ENCODE measurements around the gene CDKAL1. TPM values are rescaled to one million over a fixed set of nuclear protein-coding genes. Genes with fewer than 3 reads are reported as not detected.

CDKAL1 gene
- total and polyA plus RNA-seq, 4 donors = 2.0 to 12.9 (median 6.7) TPM

DNA sequence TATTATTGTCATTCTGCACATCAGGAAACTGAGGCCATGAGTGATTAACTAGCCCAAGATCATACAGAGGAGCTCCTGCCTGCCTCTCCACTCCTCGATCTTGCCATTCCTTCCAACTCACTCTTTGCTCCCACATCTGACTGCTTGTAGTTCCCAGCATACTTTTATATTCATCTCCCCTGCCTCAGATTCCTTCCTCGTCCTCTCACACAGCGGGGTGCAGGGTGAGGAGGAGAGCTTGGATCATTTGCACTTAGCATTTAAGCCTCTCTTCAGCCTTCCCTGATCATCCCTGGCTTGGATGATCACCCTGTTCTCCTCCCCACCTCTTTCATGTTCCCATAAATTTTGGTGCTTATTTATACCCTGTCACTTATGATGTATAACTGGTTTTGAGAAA is 544.2 kb downstream of the CDKAL1 start:
- 98% methylated on average over 3 of the region's 3 CpGs for WGBS
- no peak for DNase-seq (ENCODE audit: low spot score)
- Histone ChIP-seq H3K36me3 (ENCODE audit: control insufficient read depth in 4 of 4, insufficient read depth in 3 of 4, low read depth in 1 of 4, low read length in 3 of 4) (peaks cover 0 to 3% (median 0%) of the 10 kb centered on the region in 4 donors), H3K9me3 (ENCODE audit: control insufficient read depth in 4 of 4, low read length in 3 of 4) (no peaks in the 10 kb centered on the region), H3K9ac (ENCODE audit: low read depth in 1 of 2, low read length in 2 of 2) (no peak overlapping the region), H3K4me1 (ENCODE audit: control insufficient read depth in 4 of 4, insufficient read depth in 4 of 4, low read length in 3 of 4) (no peaks in the 10 kb centered on the region), H3K27me3 (ENCODE audit: control insufficient read depth in 4 of 4, insufficient read depth in 4 of 4, low read length in 3 of 4) (no peaks in the 10 kb centered on the region), H3K27ac (ENCODE audit: low read depth in 1 of 2, low read length in 2 of 2) (no peak overlapping the region), H3K4me3 (ENCODE audit: low read depth in 1 of 3, low read length in 3 of 3) (no peak overlapping the region)
- TF ChIP-seq, protein P1, sequence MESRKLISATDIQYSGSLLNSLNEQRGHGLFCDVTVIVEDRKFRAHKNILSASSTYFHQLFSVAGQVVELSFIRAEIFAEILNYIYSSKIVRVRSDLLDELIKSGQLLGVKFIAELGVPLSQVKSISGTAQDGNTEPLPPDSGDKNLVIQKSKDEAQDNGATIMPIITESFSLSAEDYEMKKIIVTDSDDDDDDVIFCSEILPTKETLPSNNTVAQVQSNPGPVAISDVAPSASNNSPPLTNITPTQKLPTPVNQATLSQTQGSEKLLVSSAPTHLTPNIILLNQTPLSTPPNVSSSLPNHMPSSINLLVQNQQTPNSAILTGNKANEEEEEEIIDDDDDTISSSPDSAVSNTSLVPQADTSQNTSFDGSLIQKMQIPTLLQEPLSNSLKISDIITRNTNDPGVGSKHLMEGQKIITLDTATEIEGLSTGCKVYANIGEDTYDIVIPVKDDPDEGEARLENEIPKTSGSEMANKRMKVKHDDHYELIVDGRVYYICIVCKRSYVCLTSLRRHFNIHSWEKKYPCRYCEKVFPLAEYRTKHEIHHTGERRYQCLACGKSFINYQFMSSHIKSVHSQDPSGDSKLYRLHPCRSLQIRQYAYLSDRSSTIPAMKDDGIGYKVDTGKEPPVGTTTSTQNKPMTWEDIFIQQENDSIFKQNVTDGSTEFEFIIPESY (IDR thresholded peaks at IDR 0.05) = no peak
- no peak for TF ChIP-seq YY1 (IDR thresholded peaks at IDR 0.05)
- TF ChIP-seq TAF1 (conservative IDR thresholded peaks at IDR 0.05) = no peak
- TF ChIP-seq, protein P2, sequence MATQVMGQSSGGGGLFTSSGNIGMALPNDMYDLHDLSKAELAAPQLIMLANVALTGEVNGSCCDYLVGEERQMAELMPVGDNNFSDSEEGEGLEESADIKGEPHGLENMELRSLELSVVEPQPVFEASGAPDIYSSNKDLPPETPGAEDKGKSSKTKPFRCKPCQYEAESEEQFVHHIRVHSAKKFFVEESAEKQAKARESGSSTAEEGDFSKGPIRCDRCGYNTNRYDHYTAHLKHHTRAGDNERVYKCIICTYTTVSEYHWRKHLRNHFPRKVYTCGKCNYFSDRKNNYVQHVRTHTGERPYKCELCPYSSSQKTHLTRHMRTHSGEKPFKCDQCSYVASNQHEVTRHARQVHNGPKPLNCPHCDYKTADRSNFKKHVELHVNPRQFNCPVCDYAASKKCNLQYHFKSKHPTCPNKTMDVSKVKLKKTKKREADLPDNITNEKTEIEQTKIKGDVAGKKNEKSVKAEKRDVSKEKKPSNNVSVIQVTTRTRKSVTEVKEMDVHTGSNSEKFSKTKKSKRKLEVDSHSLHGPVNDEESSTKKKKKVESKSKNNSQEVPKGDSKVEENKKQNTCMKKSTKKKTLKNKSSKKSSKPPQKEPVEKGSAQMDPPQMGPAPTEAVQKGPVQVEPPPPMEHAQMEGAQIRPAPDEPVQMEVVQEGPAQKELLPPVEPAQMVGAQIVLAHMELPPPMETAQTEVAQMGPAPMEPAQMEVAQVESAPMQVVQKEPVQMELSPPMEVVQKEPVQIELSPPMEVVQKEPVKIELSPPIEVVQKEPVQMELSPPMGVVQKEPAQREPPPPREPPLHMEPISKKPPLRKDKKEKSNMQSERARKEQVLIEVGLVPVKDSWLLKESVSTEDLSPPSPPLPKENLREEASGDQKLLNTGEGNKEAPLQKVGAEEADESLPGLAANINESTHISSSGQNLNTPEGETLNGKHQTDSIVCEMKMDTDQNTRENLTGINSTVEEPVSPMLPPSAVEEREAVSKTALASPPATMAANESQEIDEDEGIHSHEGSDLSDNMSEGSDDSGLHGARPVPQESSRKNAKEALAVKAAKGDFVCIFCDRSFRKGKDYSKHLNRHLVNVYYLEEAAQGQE (IDR thresholded peaks at IDR 0.05) = no peak
- TF ChIP-seq FOXA2 (IDR thresholded peaks at IDR 0.05) = no peak
- no peak for TF ChIP-seq HNF4G (IDR thresholded peaks at IDR 0.05)
- TF ChIP-seq EGR1 (IDR thresholded peaks at IDR 0.05; ENCODE audit: low read depth in 2 of 2) = no peak

DNA sequence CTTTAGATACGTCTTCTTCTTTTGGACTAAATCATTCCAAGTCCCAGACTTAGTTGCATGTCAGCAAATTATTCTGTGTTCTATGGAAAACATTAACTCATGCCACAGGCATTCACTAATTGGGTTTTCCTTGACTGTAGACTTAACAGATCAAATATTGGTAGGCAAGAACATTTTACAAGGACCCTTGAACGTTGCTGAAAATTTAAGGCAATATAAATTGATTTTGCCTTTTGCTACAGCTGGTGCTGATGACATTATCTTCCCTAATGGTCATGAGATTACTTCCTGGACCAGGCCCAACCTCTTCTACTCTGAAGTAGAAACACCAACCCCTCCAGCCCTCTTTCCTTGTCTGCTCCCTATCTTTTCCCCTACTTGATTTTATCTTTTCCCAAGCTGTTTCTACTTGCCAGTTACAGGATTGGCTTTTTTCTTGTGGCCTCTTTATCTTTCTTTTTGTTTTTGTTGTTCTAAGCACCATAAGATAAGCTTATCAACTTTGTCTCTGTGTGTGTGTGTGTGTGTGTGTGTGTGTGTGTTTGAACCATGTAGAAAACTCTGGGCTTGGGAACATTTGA is 545.3 kb downstream of the CDKAL1 start:
- 48% methylated on average over 2 of the region's 2 CpGs for WGBS
- no peak for DNase-seq (ENCODE audit: low spot score)
- H3K27ac ChIP-seq (ENCODE audit: low read depth in 1 of 2, low read length in 2 of 2) = no peak overlapping the region
- no peaks in the 10 kb centered on the region for H3K9me3 ChIP-seq (ENCODE audit: control insufficient read depth in 4 of 4, low read length in 3 of 4)
- H3K27me3 ChIP-seq (ENCODE audit: control insufficient read depth in 4 of 4, insufficient read depth in 4 of 4, low read length in 3 of 4) = no peaks in the 10 kb centered on the region
- H3K4me3 ChIP-seq (ENCODE audit: low read depth in 1 of 3, low read length in 3 of 3) = no peak overlapping the region
- no peak overlapping the region for H3K9ac ChIP-seq (ENCODE audit: low read depth in 1 of 2, low read length in 2 of 2)
- H3K36me3 ChIP-seq (ENCODE audit: control insufficient read depth in 4 of 4, insufficient read depth in 3 of 4, low read depth in 1 of 4, low read length in 3 of 4) = peaks cover 0 to 3% (median 0%) of the 10 kb centered on the region in 4 donors
- TF ChIP-seq HNF4G (IDR thresholded peaks at IDR 0.05) = no peak
- no peaks in the 10 kb centered on the region for H3K4me1 ChIP-seq (ENCODE audit: control insufficient read depth in 4 of 4, insufficient read depth in 4 of 4, low read length in 3 of 4)

DNA sequence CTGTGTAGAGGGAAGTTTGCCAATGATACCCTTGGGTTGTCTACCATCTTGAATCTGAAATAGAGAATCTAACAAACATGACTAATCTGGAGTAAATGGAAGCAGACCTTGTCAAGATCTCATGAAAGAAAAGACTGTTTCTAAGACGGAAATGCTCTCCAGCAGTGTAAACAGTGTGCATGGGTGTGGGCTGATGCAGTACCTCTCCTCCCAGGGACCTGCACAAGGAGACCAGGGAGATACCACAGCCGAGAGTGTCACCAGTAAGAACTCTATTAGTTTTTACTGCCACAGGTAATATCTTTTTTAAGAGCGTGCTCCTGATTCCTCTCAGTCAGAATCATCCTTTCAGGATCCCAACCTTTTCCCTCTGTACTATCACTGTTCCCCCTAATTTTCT is 546.0 kb downstream of the CDKAL1 start:
- no peak overlapping the region for H3K4me3 ChIP-seq (ENCODE audit: low read depth in 1 of 3, low read length in 3 of 3)
- no peaks in the 10 kb centered on the region for H3K4me1 ChIP-seq (ENCODE audit: control insufficient read depth in 4 of 4, insufficient read depth in 4 of 4, low read length in 3 of 4)
- no peak overlapping the region for H3K9ac ChIP-seq (ENCODE audit: low read depth in 1 of 2, low read length in 2 of 2)
- WGBS = 96% methylated on average over 3 of the region's 3 CpGs
- H3K27me3 ChIP-seq (ENCODE audit: control insufficient read depth in 4 of 4, insufficient read depth in 4 of 4, low read length in 3 of 4) = no peaks in the 10 kb centered on the region
- peaks cover 0 to 3% (median 0%) of the 10 kb centered on the region in 4 donors for H3K36me3 ChIP-seq (ENCODE audit: control insufficient read depth in 4 of 4, insufficient read depth in 3 of 4, low read depth in 1 of 4, low read length in 3 of 4)
- DNase-seq (ENCODE audit: low spot score) = no peak
- H3K27ac ChIP-seq (ENCODE audit: low read depth in 1 of 2, low read length in 2 of 2) = no peak overlapping the region
- no peak for TF ChIP-seq RAD21 (IDR thresholded peaks at IDR 0.05)
- no peak for TF ChIP-seq FOXA2 (IDR thresholded peaks at IDR 0.05)
- TF ChIP-seq, protein P3, sequence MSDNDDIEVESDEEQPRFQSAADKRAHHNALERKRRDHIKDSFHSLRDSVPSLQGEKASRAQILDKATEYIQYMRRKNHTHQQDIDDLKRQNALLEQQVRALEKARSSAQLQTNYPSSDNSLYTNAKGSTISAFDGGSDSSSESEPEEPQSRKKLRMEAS (IDR thresholded peaks at IDR 0.05) = no peak
- TF ChIP-seq HNF4G (IDR thresholded peaks at IDR 0.05) = no peak
- TF ChIP-seq RXRA (IDR thresholded peaks at IDR 0.05) = no peak
- TF ChIP-seq, protein P2 (IDR thresholded peaks at IDR 0.05) = no peak
- no peak for TF ChIP-seq EGR1 (IDR thresholded peaks at IDR 0.05; ENCODE audit: low read depth in 2 of 2)
- no peak for TF ChIP-seq NR2F2 (IDR thresholded peaks at IDR 0.05)
- TF ChIP-seq, protein P4, sequence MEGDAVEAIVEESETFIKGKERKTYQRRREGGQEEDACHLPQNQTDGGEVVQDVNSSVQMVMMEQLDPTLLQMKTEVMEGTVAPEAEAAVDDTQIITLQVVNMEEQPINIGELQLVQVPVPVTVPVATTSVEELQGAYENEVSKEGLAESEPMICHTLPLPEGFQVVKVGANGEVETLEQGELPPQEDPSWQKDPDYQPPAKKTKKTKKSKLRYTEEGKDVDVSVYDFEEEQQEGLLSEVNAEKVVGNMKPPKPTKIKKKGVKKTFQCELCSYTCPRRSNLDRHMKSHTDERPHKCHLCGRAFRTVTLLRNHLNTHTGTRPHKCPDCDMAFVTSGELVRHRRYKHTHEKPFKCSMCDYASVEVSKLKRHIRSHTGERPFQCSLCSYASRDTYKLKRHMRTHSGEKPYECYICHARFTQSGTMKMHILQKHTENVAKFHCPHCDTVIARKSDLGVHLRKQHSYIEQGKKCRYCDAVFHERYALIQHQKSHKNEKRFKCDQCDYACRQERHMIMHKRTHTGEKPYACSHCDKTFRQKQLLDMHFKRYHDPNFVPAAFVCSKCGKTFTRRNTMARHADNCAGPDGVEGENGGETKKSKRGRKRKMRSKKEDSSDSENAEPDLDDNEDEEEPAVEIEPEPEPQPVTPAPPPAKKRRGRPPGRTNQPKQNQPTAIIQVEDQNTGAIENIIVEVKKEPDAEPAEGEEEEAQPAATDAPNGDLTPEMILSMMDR (IDR thresholded peaks at IDR 0.05; ENCODE audit: low read depth, low read length, missing input control) = no peak
- TF ChIP-seq HNF4A (conservative IDR thresholded peaks at IDR 0.05) = no peak
- no peak for TF ChIP-seq GABPA (IDR thresholded peaks at IDR 0.05 in 1 of 2, conservative IDR thresholded peaks at IDR 0.05 in 1 of 2)
- no peak for TF ChIP-seq YY1 (IDR thresholded peaks at IDR 0.05)
- TF ChIP-seq SP1 (IDR thresholded peaks at IDR 0.05) = no peak
- H3K9me3 ChIP-seq (ENCODE audit: control insufficient read depth in 4 of 4, low read length in 3 of 4) = no peaks in the 10 kb centered on the region

All from liver (tissue), 9 donors.